Neural cell (in vitro differentiated cells): Measurements from ENCODE around the gene ZSWIM8. TPM values are rescaled to one million over a fixed set of nuclear protein-coding genes. Genes with fewer than 3 reads are reported as not detected.

Source experiments
- H2AFZ ChIP-seq: fragments of 200-600, 300-800 bp; sonication (generic), shearing (Covaris generic); 2 replicates; pipeline ENCODE4 v1.6.0; 2014; ENCODE audit warnings: low read depth, mild to moderate bottlenecking, antibody characterized with exemption, low read length, moderate library complexity
- H3F3A ChIP-seq: fragments of 200-600 bp; shearing (Covaris generic); 2 replicates; pipeline ENCODE4 v1.6.1; 2016; ENCODE audit warnings: mild to moderate bottlenecking, moderate library complexity, mixed read lengths, antibody characterized with exemption, low read length; ENCODE audit not compliant: insufficient read depth, poor library complexity, severe bottlenecking
- H3K27ac ChIP-seq: fragments of 200-600, 300-800 bp; sonication (generic), shearing (Covaris generic); 2 replicates; pipeline ENCODE4 v1.5.1; 2014; ENCODE audit warnings: mild to moderate bottlenecking, low read length, moderate library complexity
- H3K27me3 ChIP-seq: fragments of 300-800, 200-600 bp; sonication (generic), shearing (Covaris generic); 2 replicates; pipeline ENCODE4 v1.6.0; 2014; ENCODE audit warnings: mild to moderate bottlenecking, low read depth, low read length, moderate library complexity; ENCODE audit not compliant: insufficient read depth
- H3K36me3 ChIP-seq: fragments of 300-800, 200-600 bp; sonication (generic), shearing (Covaris generic); 2 replicates; pipeline ENCODE4 v1.5.1; 2014; ENCODE audit warnings: mild to moderate bottlenecking, antibody characterized with exemption, low read length, moderate library complexity; ENCODE audit not compliant: insufficient read depth
- H3K4me2 ChIP-seq: fragments of 300-800, 200-600 bp; sonication (generic), shearing (Covaris generic); 2 replicates; pipeline ENCODE4 v1.6.0; 2014; ENCODE audit warnings: mild to moderate bottlenecking, low read length
- H3K4me3 ChIP-seq: fragments of 300-800, 200-600 bp; sonication (generic), shearing (Covaris generic); 2 replicates; pipeline ENCODE4 v1.5.1; 2014; ENCODE audit warnings: mild to moderate bottlenecking, low read length, moderate library complexity
- H3K79me2 ChIP-seq: fragments of 200-600 bp; shearing (Covaris generic); replicated peaks from 2 replicates; pipeline ENCODE4 v1.6.0; 2014; ENCODE audit warnings: mild to moderate bottlenecking, low read length, moderate library complexity; ENCODE audit not compliant: insufficient read depth
- H3K9ac ChIP-seq: fragments of 300-800, 200-600 bp; sonication (generic), shearing (Covaris generic); 2 replicates; pipeline ENCODE4 v1.6.1; 2016; ENCODE audit warnings: mild to moderate bottlenecking, low read length, mixed read lengths
- H3K9me2 ChIP-seq: fragments of 200-600 bp; shearing (Covaris generic); 2 replicates; pipeline ENCODE4 v1.6.1; 2016; ENCODE audit warnings: mild to moderate bottlenecking, low read length, mixed read lengths; ENCODE audit not compliant: insufficient read depth
- H3K9me3 ChIP-seq: fragments of 200-600, 300-800 bp; sonication (generic), shearing (Covaris generic); 2 replicates; pipeline ENCODE4 v1.6.1; 2016; ENCODE audit warnings: mild to moderate bottlenecking, mixed run types, low read length, moderate library complexity, mixed read lengths
- H4K20me1 ChIP-seq: fragments of 200-600 bp; shearing (Covaris generic); 2 replicates; pipeline ENCODE4 v1.6.1; 2016; ENCODE audit warnings: mild to moderate bottlenecking, mixed run types; ENCODE audit not compliant: insufficient read depth
- EP300 ChIP-seq: fragments of 450-650 bp; conservative IDR thresholded peaks from 2 replicates; pipeline ENCODE4 v1.6.1; 2014; ENCODE audit warnings: antibody characterized with exemption, mild to moderate bottlenecking, moderate library complexity; ENCODE audit not compliant: poor library complexity, severe bottlenecking
- EZH2 ChIP-seq: fragments of 200-600, 300-800 bp; shearing (Covaris generic), sonication (generic); IDR thresholded peaks from 2 replicates; pipeline ENCODE4 v1.6.1; 2014; ENCODE audit warnings: antibody characterized with exemption, low read length, borderline replicate concordance, mild to moderate bottlenecking; ENCODE audit not compliant: insufficient read depth, poor library complexity, severe bottlenecking
- MXI1 ChIP-seq: fragments of 450-650 bp; conservative IDR thresholded peaks from 2 replicates; pipeline ENCODE4 v1.6.1; 2014; ENCODE audit warnings: antibody characterized with exemption, mild to moderate bottlenecking; ENCODE audit not compliant: poor library complexity, severe bottlenecking
- POLR2AphosphoS5 ChIP-seq: IDR thresholded peaks from 2 replicates; pipeline ENCODE4 v1.6.1; 2012
- RAD21 ChIP-seq: fragments of 450-650 bp; conservative IDR thresholded peaks from 2 replicates; pipeline ENCODE4 v1.6.1; 2014; ENCODE audit warnings: antibody characterized with exemption, mild to moderate bottlenecking, moderate library complexity
- SMC3 ChIP-seq: fragments of 450-650 bp; conservative IDR thresholded peaks from 2 replicates; pipeline ENCODE4 v1.6.1; 2014; ENCODE audit warnings: antibody characterized with exemption, mild to moderate bottlenecking, moderate library complexity; ENCODE audit not compliant: poor library complexity
- TAF1 ChIP-seq: IDR thresholded peaks from 2 replicates; pipeline ENCODE4 v1.6.1; 2012; ENCODE audit warnings: low read depth
- polyA plus RNA-seq: library from polyadenylated mRNA; depleted of rRNA; stranded (reverse); fragments of >200 nt; gene quantifications from 2 replicates; pipeline ENCODE4 v1.2.3, GENCODE V29; 2014
- TF ChIP-seq, protein P1 (sequence below): fragments of 450-650 bp; IDR thresholded peaks from 2 replicates; pipeline ENCODE4 v1.5.1; 2014; ENCODE audit warnings: antibody characterized with exemption, mild to moderate bottlenecking, moderate library complexity; ENCODE audit not compliant: poor library complexity, severe bottlenecking
- TF ChIP-seq, protein P2 (sequence below): IDR thresholded peaks from 2 replicates; pipeline ENCODE4 v1.6.1; 2012; ENCODE audit warnings: borderline replicate concordance

The ZSWIM8 gene
- polyA plus RNA-seq, 1 donor from 2014 or later, result 69.1 TPM

DNA sequence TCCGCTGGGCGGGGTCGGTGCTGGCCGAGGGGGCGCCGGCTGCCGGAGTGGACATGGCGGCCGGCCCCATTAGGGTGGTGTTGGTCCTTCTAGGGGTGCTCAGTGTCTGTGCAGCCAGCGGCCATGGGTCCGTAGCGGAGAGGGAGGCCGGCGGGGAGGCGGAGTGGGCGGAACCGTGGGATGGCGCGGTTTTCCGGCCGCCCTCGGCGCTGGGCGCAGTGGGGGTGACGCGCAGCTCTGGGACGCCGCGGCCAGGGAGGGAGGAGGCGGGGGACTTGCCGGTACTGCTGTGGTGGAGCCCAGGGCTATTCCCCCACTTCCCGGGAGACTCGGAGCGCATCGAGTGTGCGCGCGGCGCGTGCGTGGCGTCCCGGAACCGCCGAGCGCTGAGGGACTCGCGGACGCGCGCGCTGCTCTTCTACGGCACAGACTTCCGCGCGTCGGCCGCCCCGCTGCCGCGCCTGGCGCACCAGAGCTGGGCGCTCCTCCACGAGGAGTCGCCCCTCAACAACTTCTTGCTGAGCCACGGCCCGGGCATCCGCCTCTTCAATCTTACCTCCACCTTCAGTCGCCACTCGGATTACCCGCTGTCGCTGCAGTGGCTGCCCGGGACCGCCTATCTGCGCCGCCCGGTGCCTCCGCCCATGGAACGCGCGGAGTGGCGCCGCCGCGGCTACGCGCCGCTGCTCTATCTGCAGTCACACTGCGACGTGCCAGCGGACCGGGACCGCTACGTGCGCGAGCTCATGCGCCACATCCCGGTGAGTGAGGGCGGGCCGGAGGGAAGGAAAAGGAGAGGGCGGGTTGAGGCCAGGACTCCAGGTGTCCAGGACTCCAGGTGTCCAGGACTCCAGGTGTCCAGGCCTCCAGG is 12.9 kb upstream of the ZSWIM8 start:
- no peaks in the 10 kb centered on the region for H3K27me3 ChIP-seq
- peaks cover 22% of the 10 kb centered on the region for H3K79me2 ChIP-seq
- H3K9me3 ChIP-seq, result no peaks in the 10 kb centered on the region
- no peaks in the 10 kb centered on the region for H3K36me3 ChIP-seq
- no peaks in the 10 kb centered on the region for H3F3A ChIP-seq
- H3K27ac ChIP-seq, result peak overlapping the region; percentile 90
- no peaks in the 10 kb centered on the region for H3K9me2 ChIP-seq
- TF ChIP-seq MXI1, result peak; percentile 87
- TF ChIP-seq, protein P1, sequence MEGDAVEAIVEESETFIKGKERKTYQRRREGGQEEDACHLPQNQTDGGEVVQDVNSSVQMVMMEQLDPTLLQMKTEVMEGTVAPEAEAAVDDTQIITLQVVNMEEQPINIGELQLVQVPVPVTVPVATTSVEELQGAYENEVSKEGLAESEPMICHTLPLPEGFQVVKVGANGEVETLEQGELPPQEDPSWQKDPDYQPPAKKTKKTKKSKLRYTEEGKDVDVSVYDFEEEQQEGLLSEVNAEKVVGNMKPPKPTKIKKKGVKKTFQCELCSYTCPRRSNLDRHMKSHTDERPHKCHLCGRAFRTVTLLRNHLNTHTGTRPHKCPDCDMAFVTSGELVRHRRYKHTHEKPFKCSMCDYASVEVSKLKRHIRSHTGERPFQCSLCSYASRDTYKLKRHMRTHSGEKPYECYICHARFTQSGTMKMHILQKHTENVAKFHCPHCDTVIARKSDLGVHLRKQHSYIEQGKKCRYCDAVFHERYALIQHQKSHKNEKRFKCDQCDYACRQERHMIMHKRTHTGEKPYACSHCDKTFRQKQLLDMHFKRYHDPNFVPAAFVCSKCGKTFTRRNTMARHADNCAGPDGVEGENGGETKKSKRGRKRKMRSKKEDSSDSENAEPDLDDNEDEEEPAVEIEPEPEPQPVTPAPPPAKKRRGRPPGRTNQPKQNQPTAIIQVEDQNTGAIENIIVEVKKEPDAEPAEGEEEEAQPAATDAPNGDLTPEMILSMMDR, result peak; percentile 56
- TF ChIP-seq, protein P2, sequence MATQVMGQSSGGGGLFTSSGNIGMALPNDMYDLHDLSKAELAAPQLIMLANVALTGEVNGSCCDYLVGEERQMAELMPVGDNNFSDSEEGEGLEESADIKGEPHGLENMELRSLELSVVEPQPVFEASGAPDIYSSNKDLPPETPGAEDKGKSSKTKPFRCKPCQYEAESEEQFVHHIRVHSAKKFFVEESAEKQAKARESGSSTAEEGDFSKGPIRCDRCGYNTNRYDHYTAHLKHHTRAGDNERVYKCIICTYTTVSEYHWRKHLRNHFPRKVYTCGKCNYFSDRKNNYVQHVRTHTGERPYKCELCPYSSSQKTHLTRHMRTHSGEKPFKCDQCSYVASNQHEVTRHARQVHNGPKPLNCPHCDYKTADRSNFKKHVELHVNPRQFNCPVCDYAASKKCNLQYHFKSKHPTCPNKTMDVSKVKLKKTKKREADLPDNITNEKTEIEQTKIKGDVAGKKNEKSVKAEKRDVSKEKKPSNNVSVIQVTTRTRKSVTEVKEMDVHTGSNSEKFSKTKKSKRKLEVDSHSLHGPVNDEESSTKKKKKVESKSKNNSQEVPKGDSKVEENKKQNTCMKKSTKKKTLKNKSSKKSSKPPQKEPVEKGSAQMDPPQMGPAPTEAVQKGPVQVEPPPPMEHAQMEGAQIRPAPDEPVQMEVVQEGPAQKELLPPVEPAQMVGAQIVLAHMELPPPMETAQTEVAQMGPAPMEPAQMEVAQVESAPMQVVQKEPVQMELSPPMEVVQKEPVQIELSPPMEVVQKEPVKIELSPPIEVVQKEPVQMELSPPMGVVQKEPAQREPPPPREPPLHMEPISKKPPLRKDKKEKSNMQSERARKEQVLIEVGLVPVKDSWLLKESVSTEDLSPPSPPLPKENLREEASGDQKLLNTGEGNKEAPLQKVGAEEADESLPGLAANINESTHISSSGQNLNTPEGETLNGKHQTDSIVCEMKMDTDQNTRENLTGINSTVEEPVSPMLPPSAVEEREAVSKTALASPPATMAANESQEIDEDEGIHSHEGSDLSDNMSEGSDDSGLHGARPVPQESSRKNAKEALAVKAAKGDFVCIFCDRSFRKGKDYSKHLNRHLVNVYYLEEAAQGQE, result peak; percentile 11
- peak; percentile 63 for TF ChIP-seq POLR2AphosphoS5
- no peak for TF ChIP-seq TAF1
- TF ChIP-seq EZH2, result no peak
- TF ChIP-seq EP300, result peak; percentile 20
- peak; percentile 28 for TF ChIP-seq SMC3
- peak; percentile 25 for TF ChIP-seq RAD21
- H2AFZ ChIP-seq, result peak overlapping the region; percentile 84
- H3K4me3 ChIP-seq, result peak overlapping the region; percentile 97
- peak overlapping the region; percentile 98 for H3K4me2 ChIP-seq
- H3K9ac ChIP-seq, result peak overlapping the region; percentile 85
- no peaks in the 10 kb centered on the region for H4K20me1 ChIP-seq

DNA sequence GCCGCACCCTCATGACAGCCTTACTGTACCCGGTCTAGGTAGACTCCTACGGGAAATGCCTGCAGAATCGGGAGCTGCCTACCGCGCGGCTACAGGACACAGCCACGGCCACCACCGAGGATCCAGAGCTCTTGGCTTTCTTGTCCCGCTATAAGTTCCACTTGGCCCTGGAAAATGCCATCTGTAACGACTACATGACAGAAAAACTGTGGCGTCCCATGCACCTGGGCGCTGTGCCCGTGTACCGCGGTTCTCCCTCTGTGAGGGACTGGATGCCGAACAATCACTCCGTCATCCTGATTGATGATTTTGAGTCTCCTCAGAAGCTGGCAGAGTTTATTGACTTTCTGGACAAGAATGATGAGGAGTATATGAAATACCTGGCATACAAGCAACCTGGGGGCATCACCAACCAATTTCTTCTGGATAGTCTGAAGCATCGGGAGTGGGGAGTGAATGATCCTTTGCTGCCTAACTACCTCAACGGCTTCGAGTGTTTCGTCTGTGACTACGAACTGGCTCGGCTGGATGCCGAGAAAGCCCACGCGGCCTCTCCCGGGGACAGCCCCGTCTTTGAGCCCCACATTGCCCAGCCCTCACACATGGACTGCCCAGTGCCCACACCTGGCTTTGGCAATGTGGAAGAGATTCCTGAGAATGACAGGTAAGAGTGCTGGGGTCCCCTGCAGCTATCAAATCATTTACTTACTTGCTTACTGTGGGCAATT is 12.1 kb upstream of the ZSWIM8 start:
- H3K9me3 ChIP-seq, result no peaks in the 10 kb centered on the region
- no peaks in the 10 kb centered on the region for H4K20me1 ChIP-seq
- TF ChIP-seq, protein P1, result no peak
- peak overlapping the region; percentile 84 for H2AFZ ChIP-seq
- no peaks in the 10 kb centered on the region for H3K9me2 ChIP-seq
- peak overlapping the region; percentile 97 for H3K4me3 ChIP-seq
- no peaks in the 10 kb centered on the region for H3K36me3 ChIP-seq
- H3F3A ChIP-seq, result no peaks in the 10 kb centered on the region
- peak overlapping the region; percentile 85 for H3K9ac ChIP-seq
- peak overlapping the region; percentile 90 for H3K27ac ChIP-seq
- peaks cover 22% of the 10 kb centered on the region for H3K79me2 ChIP-seq
- peak overlapping the region; percentile 98 for H3K4me2 ChIP-seq
- H3K27me3 ChIP-seq, result no peaks in the 10 kb centered on the region
